Measurements from ENCODE around the gene LPCAT2.

The LPCAT2 gene

GRCh38 chr16:55555436-55555835 is 46.6 kb downstream of the LPCAT2 start:
- POLR2A ChIA-PET, result no interaction called here
- TF ChIP-seq CTCF (IDR thresholded peaks at IDR 0.05; ENCODE audit: control extremely low read depth, extremely low read depth, low read depth, missing control alignments), result no peak
- CTCF ChIA-PET, result no interaction called here
- DNase-seq (ENCODE audit: extremely low spot score), result no peak

DNA sequence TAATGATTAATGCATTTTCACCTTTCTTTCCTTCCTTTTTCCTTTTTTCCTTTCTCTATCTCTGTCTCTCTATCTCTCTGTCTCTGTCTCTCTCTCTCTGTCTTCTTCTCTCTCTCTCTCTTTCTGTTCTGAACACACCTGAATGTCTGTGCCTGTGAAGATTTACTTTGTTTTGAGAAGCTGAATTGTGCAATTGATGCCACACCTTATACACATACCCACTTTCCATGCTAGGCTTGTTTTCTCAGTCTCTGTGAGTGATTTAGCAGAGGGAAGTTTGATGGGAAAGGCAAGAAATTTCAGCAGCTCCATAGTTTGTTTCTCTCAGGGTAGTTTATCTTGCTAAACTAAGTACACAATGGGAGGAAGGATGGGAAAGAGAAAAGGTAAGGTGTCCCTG is 48.3 kb downstream of the LPCAT2 start:
- no peak for DNase-seq (ENCODE audit: extremely low spot score)
- TF ChIP-seq CTCF (IDR thresholded peaks at IDR 0.05; ENCODE audit: control extremely low read depth, extremely low read depth, low read depth, missing control alignments), result no peak
- CTCF ChIA-PET, result no interaction called here
- POLR2A ChIA-PET, result no interaction called here

DNA sequence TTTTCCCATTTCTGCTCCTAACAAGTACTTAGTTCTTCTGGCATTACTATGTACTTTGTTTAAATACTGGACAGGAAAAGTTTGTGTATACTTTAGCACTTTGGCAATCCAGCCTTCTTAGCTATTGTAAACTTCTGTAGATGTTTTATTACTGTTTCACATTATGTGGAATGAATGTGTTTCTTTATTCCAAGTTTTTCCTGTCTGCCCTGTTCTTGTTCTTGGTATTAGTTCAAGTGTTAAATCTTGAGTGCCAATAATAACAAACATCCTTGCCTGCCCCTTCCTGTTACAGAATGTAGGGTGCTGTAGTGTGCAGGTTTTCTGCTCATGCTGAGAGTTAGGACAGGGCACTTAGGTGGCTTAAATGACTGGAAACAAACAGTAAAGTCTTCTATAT is 50.4 kb downstream of the LPCAT2 start:
- no peak for TF ChIP-seq CTCF (IDR thresholded peaks at IDR 0.05; ENCODE audit: control extremely low read depth, extremely low read depth, low read depth, missing control alignments)
- ChIA-PET POLR2A (no interaction called here), CTCF (interaction anchor here (1.0 to 1.2 kb wide), 2 partner anchors 15 to 28 kb away, joined by 3 to 4 read pairs; no protein-coding TSS in a partner anchor)
- DNase-seq (ENCODE audit: extremely low spot score), result no peak

DNA sequence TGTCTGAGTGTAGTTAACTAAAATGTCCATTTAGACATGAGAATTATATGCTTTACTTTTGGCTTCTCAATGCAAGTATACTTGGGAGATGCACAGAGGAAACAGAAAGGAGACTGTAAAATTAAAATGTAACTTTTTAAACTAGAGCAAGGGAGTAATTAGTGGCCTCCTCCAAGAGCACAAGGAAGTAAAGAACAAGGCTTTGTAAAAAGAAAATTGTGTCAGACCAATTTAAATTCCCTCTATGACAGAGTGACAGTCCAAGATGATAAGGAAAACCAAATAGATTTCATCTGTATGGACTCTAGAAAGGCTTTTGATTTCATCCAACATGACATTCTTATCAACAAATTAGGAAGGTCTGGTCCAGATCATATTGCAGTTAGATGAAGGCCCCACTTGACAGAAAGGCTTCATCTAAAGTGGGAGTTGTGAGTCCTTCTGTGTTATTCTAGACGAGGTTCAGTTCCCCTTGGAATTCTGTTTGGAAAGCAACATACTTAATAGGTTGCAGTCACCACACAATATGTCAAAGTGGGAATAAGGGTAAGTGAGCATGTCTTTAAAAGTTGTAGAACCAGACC is 51.2 kb downstream of the LPCAT2 start:
- ChIA-PET POLR2A (no interaction called here), CTCF (interaction anchor here (1.0 kb wide), 1 partner anchor 27 kb away, joined by 4 read pairs; no protein-coding TSS in a partner anchor)
- DNase-seq (ENCODE audit: extremely low spot score), result no peak
- no peak for TF ChIP-seq CTCF (IDR thresholded peaks at IDR 0.05; ENCODE audit: control extremely low read depth, extremely low read depth, low read depth, missing control alignments)

- TF ChIP-seq CTCF (IDR thresholded peaks at IDR 0.05; ENCODE audit: control extremely low read depth, extremely low read depth, low read depth, missing control alignments), result no peak
- CTCF ChIA-PET, result interaction anchor here (0.8 to 1.3 kb wide), 2 partner anchors 10 to 97 kb away, joined by 4 read pairs; no protein-coding TSS in a partner anchor
- POLR2A ChIA-PET, result no interaction called here
- DNase-seq (ENCODE audit: extremely low spot score), result no peak
Measured at GRCh38 chr16:55561319-55561848, 52.5 kb downstream of the LPCAT2 start.

DNA sequence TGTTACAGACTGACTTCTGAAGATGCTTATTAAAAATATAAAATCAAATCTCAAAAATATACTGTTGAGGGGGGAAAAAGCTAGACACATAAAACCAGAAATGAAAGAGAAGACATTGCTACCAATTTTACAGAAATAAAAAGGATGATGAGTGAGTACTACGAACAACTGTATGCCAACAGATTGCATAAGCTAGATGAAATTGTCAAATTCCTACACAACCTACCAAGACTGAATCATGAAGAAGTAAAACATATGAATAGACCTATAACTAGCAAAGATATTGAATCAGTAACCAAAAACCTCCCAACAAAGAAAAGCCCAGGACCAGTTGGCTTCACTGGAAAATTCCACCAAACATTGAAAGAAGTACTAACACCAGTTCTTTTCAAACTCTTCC is 54.1 kb downstream of the LPCAT2 start:
- no peak for DNase-seq (ENCODE audit: extremely low spot score)
- ChIA-PET POLR2A (no interaction called here), CTCF (no interaction called here)
- TF ChIP-seq CTCF (IDR thresholded peaks at IDR 0.05; ENCODE audit: control extremely low read depth, extremely low read depth, low read depth, missing control alignments), result no peak
